Lung (tissue), 12 donors: ENCODE results near the gene NCLN. TPM values are rescaled to one million over a fixed set of nuclear protein-coding genes. Genes with fewer than 3 reads are reported as not detected.

Source experiments
- ATAC-seq: fragments of 200-7000 bp; cut with Tn5 transposase; one replicate; pipeline ENCODE4 v1.9.1; 2020; ENCODE audit warnings: moderate number of reproducible peaks; ENCODE audit not compliant: insufficient read depth, low FRiP score
- DNase-seq, 3 donors: peaks; one replicate each; pipeline ENCODE4 v3.0.0-alpha.2; 2013 to 2017
- H3K27ac ChIP-seq, 2 donors: one replicate each; pipeline ENCODE4 v1.5.1; 2013; ENCODE audit warnings: mild to moderate bottlenecking in 2 of 2, moderate library complexity in 2 of 2, control low read depth in 1 of 2, inconsistent platforms in 1 of 2, low read depth in 1 of 2, low read length in 1 of 2
- H3K27me3 ChIP-seq, 3 donors: one replicate each; pipeline ENCODE4 v1.5.1; 2013; ENCODE audit warnings: low read length in 2 of 3; ENCODE audit not compliant: control insufficient read depth in 3 of 3, insufficient read depth in 3 of 3
- H3K36me3 ChIP-seq, 4 donors: one replicate each; pipeline ENCODE4 v1.5.1; 2013; ENCODE audit warnings: low read length in 4 of 4, mild to moderate bottlenecking in 1 of 4, moderate library complexity in 1 of 4; ENCODE audit not compliant: control insufficient read depth in 4 of 4, insufficient read depth in 4 of 4
- H3K4me1 ChIP-seq, 5 donors: one replicate each; pipeline ENCODE4 v1.5.1; 2013; ENCODE audit warnings: low read length in 5 of 5, mild to moderate bottlenecking in 2 of 5, moderate library complexity in 1 of 5; ENCODE audit not compliant: control insufficient read depth in 5 of 5, insufficient read depth in 5 of 5
- H3K4me3 ChIP-seq: one replicate; pipeline ENCODE4 v1.5.1; 2013; ENCODE audit warnings: mild to moderate bottlenecking, control low read depth, moderate library complexity
- H3K9ac ChIP-seq, 2 donors: one replicate each; pipeline ENCODE4 v1.5.1; 2013; ENCODE audit warnings: low read length in 2 of 2, control low read depth in 1 of 2; ENCODE audit not compliant: insufficient read depth in 1 of 2
- H3K9me3 ChIP-seq, 4 donors: one replicate each; pipeline ENCODE4 v1.5.1; 2013; ENCODE audit warnings: low read length in 3 of 4, mild to moderate bottlenecking in 1 of 4, moderate library complexity in 1 of 4; ENCODE audit not compliant: control insufficient read depth in 4 of 4, insufficient read depth in 3 of 4
- WGBS, 2 donors: extraction: QIAGEN DNeasy Blood & Tissue Kit; methylation state at CpG; one replicate each; pipeline ENCODE4 v1.1.7; 2013; 5-methylcytosine and 5-hydroxymethylcytosine counted together
- polyA plus RNA-seq, 2 donors: library from polyadenylated mRNA; stranded (reverse); fragments of 200-250 nt; gene quantifications; one replicate each; pipeline ENCODE4 v1.2.1, GENCODE V29; 2013
- total RNA-seq, 2 donors: library from RNA; depleted of rRNA in 1 of 2; stranded (reverse); fragments of >200 nt in 1 of 2; gene quantifications; one replicate each; pipeline ENCODE4 v1.2.1, GENCODE V29; 2014 to 2021
- TF ChIP-seq, protein P1 (sequence below): IDR thresholded peaks from 2 replicates; pipeline ENCODE4 v1.5.1; 2012; ENCODE audit warnings: mild to moderate bottlenecking; ENCODE audit errors: control extremely low read depth, extremely low read depth
- donor health status: control.
- donor health status: control.
- donor health status: Bipolar disorder and iron deficiency.
- donor health status: healthy.
- donor health status: DM: yes; HTN: yes; CAD: no.

NCLN gene
- total and polyA plus RNA-seq, 4 donors = 24.8 to 117 (median 63.1) TPM

DNA sequence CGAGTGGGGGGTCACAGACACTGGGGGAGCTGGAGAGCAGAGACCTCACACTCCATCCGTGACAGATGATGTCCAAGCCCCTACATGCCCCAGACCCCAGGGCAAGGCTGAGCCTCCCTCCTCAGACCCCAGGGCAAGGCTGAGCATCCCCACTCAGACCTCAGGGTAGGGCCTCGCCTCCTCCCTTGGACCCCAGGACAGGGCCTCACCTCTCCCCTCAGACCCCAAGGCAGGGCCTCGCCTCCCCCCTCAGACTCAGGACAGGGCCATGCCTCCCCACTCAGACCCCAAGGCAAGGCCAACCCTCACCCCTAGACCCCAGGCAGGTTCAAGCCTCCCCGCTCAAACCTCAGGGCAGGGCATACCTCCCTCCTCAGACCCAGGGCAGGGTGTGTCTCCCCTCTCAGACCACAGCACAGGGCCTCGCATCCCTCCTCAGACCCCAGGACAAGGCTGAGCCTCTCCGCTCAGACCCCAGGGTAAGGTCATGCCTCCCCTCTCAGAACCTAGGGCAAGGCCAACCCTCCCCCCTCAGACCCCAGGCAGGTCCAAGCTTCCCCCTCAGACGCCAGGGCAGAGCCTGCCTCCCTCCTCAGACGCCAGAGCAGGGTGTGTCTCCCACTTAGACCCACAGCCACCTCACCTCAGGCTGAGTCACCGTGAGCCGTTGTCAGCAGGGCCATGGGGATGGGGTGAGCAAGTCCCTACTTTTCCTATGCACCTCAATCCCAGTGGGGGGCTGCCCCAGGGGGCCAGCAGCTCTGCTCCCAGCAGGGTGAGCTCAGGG, 8.8 kb upstream of the NCLN start:
- 59 to 65% methylated on average over 11 of the region's 11 CpGs for WGBS, 2 donors
- TF ChIP-seq, protein P1, sequence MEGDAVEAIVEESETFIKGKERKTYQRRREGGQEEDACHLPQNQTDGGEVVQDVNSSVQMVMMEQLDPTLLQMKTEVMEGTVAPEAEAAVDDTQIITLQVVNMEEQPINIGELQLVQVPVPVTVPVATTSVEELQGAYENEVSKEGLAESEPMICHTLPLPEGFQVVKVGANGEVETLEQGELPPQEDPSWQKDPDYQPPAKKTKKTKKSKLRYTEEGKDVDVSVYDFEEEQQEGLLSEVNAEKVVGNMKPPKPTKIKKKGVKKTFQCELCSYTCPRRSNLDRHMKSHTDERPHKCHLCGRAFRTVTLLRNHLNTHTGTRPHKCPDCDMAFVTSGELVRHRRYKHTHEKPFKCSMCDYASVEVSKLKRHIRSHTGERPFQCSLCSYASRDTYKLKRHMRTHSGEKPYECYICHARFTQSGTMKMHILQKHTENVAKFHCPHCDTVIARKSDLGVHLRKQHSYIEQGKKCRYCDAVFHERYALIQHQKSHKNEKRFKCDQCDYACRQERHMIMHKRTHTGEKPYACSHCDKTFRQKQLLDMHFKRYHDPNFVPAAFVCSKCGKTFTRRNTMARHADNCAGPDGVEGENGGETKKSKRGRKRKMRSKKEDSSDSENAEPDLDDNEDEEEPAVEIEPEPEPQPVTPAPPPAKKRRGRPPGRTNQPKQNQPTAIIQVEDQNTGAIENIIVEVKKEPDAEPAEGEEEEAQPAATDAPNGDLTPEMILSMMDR = no peak
- Histone ChIP-seq H3K4me1 (peaks cover 0 to 23% (median 0%) of the 10 kb centered on the region in 5 donors), H3K9ac (peak overlapping the region in 1 of 2 donors; percentile 55), H3K4me3 (no peak overlapping the region), H3K9me3 (no peaks in the 10 kb centered on the region), H3K27ac (peak overlapping the region in 1 of 2 donors; percentile 95), H3K27me3 (no peaks in the 10 kb centered on the region), H3K36me3 (no peaks in the 10 kb centered on the region)
- ATAC-seq (peak; percentile 56), DNase-seq (no peak)

DNA sequence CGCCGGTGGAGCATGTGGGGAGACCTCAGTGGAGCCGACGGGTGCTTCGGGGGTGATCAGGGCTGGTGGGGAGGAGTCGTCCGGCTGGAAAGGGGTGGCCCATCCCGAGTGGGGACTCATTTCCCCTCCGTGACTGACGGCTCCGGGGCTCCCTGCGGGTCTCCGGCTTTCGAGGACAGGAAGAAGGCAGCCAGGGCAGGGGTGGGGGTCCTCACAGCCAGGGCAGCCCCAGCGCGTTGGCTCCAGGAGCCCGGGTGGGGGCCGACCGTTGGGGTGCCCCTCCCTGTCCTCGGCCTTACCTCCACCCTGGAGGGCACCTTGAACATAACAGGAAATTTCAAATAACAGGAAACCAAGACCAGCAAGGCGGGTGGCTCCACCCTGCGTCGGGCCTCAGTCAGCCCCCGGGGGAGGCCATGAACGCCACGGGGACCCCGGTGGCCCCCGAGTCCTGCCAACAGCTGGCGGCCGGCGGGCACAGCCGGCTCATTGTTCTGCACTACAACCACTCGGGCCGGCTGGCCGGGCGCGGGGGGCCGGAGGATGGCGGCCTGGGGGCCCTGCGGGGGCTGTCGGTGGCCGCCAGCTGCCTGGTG, 7.3 kb upstream of the NCLN start, which contains the start of gene S1PR4:
Gene S1PR4 (plus strand): TSS at position 393 of the 596 bp plus-strand sequence. CDS start 24 bp downstream, at position 417.
- Histone ChIP-seq H3K27me3 (no peaks in the 10 kb centered on the region), H3K9ac (no peak within 1 kb of the TSS), H3K4me3 (peak within 1 kb of the TSS; percentile 38), H3K9me3 (no peaks in the 10 kb centered on the region), H3K4me1 (peaks cover 0 to 23% (median 0%) of the 10 kb centered on the region in 5 donors), H3K27ac (peak within 1 kb of the TSS in 1 of 2 donors; percentile 87), H3K36me3 (no peaks in the 10 kb centered on the region)
- DNase-seq = no peak
- TF ChIP-seq, protein P1 = no peak
- ATAC-seq = no peak
- WGBS, 2 donors = 21 to 38% methylated on average over 42 of the region's 42 CpGs

DNA sequence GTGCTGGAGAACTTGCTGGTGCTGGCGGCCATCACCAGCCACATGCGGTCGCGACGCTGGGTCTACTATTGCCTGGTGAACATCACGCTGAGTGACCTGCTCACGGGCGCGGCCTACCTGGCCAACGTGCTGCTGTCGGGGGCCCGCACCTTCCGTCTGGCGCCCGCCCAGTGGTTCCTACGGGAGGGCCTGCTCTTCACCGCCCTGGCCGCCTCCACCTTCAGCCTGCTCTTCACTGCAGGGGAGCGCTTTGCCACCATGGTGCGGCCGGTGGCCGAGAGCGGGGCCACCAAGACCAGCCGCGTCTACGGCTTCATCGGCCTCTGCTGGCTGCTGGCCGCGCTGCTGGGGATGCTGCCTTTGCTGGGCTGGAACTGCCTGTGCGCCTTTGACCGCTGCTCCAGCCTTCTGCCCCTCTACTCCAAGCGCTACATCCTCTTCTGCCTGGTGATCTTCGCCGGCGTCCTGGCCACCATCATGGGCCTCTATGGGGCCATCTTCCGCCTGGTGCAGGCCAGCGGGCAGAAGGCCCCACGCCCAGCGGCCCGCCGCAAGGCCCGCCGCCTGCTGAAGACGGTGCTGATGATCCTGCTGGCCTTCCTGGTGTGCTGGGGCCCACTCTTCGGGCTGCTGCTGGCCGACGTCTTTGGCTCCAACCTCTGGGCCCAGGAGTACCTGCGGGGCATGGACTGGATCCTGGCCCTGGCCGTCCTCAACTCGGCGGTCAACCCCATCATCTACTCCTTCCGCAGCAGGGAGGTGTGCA, 6.6 kb upstream of the NCLN start:
- whole genome bisulfite sequencing, 2 donors = 42 to 61% methylated on average over 52 of the region's 52 CpGs

More for the DNA sequence above, 6.6 kb upstream of the NCLN start:
- TF ChIP-seq, protein P1 = no peak
- ATAC-seq (no peak), DNase-seq (no peak)
- Histone ChIP-seq H3K4me3 (peak overlapping the region; percentile 38), H3K27ac (peak overlapping the region in 1 of 2 donors; percentile 87), H3K9me3 (no peaks in the 10 kb centered on the region), H3K36me3 (no peaks in the 10 kb centered on the region), H3K9ac (no peak overlapping the region), H3K4me1 (peaks cover 0 to 23% (median 0%) of the 10 kb centered on the region in 5 donors), H3K27me3 (no peaks in the 10 kb centered on the region)
